Colonic mucosa (tissue), 4 donors: ENCODE measurements around the gene PIK3C3. TPM values are rescaled to one million over a fixed set of nuclear protein-coding genes. Genes with fewer than 3 reads are reported as not detected.

Experiments used
- DNase-seq: peaks from one replicate; pipeline ENCODE4 v3.0.0-alpha.2; 2020
- H3K27ac ChIP-seq: fragments of 200-600 bp; one replicate; pipeline ENCODE4 v1.8.0; 2021
- H3K27me3 ChIP-seq: fragments of 200-600 bp; one replicate; pipeline ENCODE4 v1.8.0; 2021
- H3K36me3 ChIP-seq: fragments of 200-600 bp; one replicate; pipeline ENCODE4 v1.8.0; 2021
- H3K4me1 ChIP-seq: fragments of 200-600 bp; one replicate; pipeline ENCODE4 v1.8.0; 2021; ENCODE audit warnings: mild to moderate bottlenecking
- H3K4me3 ChIP-seq: fragments of 200-600 bp; one replicate; pipeline ENCODE4 v1.8.0; 2021
- H3K9ac ChIP-seq, 2 donors: one replicate each; pipeline ENCODE4 v1.7.0; 2013; ENCODE audit warnings: control low read depth in 2 of 2, low read depth in 2 of 2, low read length in 2 of 2
- H3K9me3 ChIP-seq: fragments of 200-600 bp; one replicate; pipeline ENCODE4 v1.8.0; 2021
- intact Hi-C: fragments of 100-400 bp; cut with DNase I; formaldehyde crosslinking; loops from one replicate; pipeline ENCODE4 v1.14.1; 2022
- total RNA-seq, 2 donors: library from RNA; stranded (reverse); fragmentation: NEBNext Ultra II Directional in 1 of 2; extraction: Animal tissue kit (Norgen Biotek cat#: 25700) in 1 of 2; gene quantifications; one replicate each; pipeline ENCODE4 v1.2.1, GENCODE V29; 2021
- TF ChIP-seq, protein P1 (sequence below): fragments of 200-600 bp; IDR thresholded peaks from one replicate; pipeline ENCODE4 v1.8.0; 2022; ENCODE audit warnings: antibody characterized with exemption, mild to moderate bottlenecking
- donor health status: healthy.
- donor health status: DM: no; HTN: no; CAD: no.
- donor health status: DM: no; HTN: no; CAD: no.

Gene PIK3C3
- total RNA-seq, result 10 to 100 TPM; 32.0 to 40.3 TPM

DNA sequence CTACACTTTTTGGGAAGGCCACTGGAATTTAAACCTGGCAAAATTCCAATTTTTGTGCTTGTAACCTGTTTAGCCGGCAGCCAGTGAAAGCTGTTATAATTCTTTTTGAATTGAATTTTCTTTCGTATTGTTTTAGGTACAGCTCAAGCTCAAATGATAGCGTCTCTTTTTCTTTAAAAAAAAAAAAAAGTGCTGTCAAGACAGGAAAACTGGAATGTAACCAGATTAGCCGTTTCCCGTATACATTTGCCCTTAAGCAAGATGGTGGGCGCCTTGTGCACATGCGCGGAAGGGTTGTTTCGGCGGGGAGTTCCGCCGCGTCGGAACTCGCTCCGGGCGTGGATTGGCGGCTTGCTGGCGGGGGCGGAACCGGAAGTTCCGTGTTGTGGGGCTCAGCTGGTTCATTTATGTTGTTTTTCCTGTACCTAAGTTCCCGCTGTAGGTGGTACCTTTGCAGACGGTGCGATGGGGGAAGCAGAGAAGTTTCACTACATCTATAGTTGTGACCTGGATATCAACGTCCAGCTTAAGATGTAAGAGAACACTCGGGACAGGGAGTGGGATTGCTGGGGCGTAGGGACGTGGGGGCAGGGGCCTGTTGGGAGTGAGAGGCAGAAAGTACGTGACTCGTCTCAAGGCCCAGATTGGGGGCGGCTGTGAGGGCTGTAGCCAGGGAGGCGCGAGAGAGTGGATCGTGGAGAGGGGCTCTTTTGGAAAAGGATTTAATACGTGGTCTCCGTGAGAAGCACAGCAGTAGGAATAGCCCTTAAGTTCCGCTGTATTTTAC is at the start of gene PIK3C3:
Gene PIK3C3 (plus strand): TSS at position 408 of the 787 bp plus-strand sequence. CDS start 58 bp downstream, at position 466.
- Histone ChIP-seq H3K9me3 (no peaks in the 10 kb centered on the region), H3K27me3 (no peaks in the 10 kb centered on the region), H3K9ac (peak within 1 kb of the TSS; percentile 65 to 90), H3K4me1 (no peaks in the 10 kb centered on the region), H3K36me3 (no peaks in the 10 kb centered on the region), H3K27ac (peak within 1 kb of the TSS; percentile 54), H3K4me3 (peak within 1 kb of the TSS; percentile 70)
- TF ChIP-seq, protein P1, sequence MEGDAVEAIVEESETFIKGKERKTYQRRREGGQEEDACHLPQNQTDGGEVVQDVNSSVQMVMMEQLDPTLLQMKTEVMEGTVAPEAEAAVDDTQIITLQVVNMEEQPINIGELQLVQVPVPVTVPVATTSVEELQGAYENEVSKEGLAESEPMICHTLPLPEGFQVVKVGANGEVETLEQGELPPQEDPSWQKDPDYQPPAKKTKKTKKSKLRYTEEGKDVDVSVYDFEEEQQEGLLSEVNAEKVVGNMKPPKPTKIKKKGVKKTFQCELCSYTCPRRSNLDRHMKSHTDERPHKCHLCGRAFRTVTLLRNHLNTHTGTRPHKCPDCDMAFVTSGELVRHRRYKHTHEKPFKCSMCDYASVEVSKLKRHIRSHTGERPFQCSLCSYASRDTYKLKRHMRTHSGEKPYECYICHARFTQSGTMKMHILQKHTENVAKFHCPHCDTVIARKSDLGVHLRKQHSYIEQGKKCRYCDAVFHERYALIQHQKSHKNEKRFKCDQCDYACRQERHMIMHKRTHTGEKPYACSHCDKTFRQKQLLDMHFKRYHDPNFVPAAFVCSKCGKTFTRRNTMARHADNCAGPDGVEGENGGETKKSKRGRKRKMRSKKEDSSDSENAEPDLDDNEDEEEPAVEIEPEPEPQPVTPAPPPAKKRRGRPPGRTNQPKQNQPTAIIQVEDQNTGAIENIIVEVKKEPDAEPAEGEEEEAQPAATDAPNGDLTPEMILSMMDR, result no peak
- intact Hi-C loops, result no loop called here
- peak; percentile 98 for DNase-seq

DNA sequence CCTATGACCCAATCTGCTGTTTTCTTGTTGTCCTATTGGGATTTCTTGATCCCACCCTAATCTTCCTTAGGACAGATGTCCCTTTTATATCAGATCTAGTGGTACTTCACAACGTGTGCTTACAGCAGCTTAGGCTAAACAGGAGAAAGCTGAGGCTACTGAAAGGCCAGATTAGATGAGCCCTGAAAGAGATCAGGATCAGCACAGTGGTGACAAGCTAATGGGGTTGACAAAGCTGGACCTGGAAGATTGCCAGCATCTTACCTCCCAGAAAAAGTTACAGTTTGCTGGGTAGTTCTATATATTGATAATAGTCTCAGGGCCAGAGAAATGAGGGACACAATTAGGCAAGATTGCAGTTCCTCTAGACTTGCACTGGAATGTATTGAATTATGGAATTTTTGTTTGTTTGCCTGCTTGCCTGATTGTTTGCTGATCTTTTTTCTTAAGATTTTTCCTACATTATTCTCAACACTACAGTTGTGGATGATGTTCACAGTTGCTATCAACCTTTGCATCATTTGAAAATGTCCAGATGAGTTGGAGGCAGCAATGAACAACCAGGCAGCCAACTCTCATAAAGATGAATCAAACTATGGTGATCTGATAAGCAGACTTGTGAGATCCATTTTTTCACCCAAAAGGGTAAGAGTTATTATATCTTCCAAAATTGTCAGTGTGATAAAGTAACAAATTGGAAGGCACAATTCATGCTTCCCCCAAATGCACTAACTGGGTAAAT is 49.1 kb upstream of the PIK3C3 start:
- Histone ChIP-seq H3K27me3 (no peaks in the 10 kb centered on the region), H3K9me3 (no peaks in the 10 kb centered on the region), H3K4me1 (no peaks in the 10 kb centered on the region), H3K9ac (no peak overlapping the region), H3K4me3 (no peak overlapping the region), H3K27ac (no peak overlapping the region), H3K36me3 (no peaks in the 10 kb centered on the region)
- TF ChIP-seq, protein P1, result no peak
- intact Hi-C loops, result no loop called here
- no peak for DNase-seq

DNA sequence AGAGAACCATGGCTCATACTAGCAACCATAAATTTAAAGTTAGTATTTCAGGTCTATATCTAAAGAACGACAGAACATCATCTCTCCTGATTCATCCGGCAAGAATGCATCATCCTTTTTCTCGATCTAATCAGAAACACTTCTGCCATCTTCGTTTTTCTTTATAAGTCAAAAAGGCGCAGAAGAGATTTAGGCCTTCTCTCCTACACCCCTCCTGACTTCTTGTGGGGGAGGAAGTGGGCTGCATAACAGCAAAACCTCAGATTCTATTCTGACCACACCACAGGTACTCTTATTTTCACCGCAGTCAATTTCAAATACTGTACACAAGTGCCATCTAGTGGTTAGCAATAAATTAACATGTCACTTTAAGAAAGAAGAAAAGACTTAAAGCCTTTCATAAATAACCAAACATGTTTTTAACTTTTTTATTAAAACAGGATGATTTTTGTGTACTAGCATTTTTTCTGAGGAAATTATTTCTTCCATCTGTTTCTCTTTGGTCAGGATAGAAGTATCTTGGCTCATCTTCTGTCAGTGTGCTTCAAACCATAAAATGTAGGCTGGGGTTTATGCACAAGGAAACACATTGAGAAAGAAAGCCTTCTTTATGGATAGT is 48.4 kb upstream of the PIK3C3 start:
- Histone ChIP-seq H3K27ac (no peak overlapping the region), H3K9ac (no peak overlapping the region), H3K36me3 (no peaks in the 10 kb centered on the region), H3K4me3 (no peak overlapping the region), H3K4me1 (no peaks in the 10 kb centered on the region), H3K27me3 (no peaks in the 10 kb centered on the region), H3K9me3 (no peaks in the 10 kb centered on the region)
- TF ChIP-seq, protein P1, result peak; percentile 47
- intact Hi-C loops, result no loop called here
- DNase-seq, result no peak

DNA sequence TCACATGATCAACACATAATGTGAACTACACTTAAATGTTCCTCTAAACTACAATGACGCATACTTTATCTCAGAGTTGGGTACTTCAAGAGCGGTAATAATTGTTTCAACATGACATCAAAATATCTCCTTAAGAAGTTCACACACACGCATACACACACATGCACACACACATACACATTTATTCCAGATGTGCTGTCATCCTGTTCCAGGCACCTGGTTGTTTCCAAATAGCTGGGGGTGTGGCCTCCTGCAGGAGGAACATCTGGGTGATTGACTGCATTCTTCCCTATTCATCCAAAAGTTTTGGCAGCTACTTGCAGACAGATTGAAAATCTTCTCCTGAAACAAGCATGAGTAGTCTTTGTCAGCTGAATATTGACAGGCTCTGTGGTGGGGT is 37.9 kb upstream of the PIK3C3 start:
- no peaks in the 10 kb centered on the region for H3K36me3 ChIP-seq
- no peaks in the 10 kb centered on the region for H3K27me3 ChIP-seq
- H3K9me3 ChIP-seq, result no peaks in the 10 kb centered on the region
- H3K27ac ChIP-seq, result no peak overlapping the region
- no peaks in the 10 kb centered on the region for H3K4me1 ChIP-seq
- TF ChIP-seq, protein P1, result no peak
- no peak overlapping the region for H3K9ac ChIP-seq
- intact Hi-C loops, result no loop called here
- no peak overlapping the region for H3K4me3 ChIP-seq
- DNase-seq, result no peak

DNA sequence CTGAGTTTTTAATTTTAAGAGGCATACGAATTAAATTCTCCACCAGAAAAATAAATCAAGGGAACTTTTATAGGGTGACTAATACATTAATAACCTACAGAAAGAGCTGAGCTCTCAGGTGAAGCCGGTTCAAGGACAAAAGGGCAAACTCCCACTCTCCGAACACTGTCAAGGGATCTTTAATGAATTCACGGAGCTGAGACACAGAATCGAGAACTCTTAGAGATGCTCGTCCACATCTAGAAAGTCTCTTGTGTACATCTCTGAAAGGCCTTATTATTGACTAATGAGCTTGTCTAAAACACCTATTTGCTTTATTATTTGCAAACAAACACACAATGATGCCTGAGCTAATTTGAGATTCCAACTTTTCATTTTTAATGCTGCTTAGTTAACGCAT is 33.3 kb upstream of the PIK3C3 start:
- DNase-seq, result no peak
- Histone ChIP-seq H3K4me1 (no peaks in the 10 kb centered on the region), H3K27ac (no peak overlapping the region), H3K9ac (no peak overlapping the region), H3K36me3 (no peaks in the 10 kb centered on the region), H3K4me3 (no peak overlapping the region), H3K27me3 (no peaks in the 10 kb centered on the region), H3K9me3 (no peaks in the 10 kb centered on the region)
- intact Hi-C loops, result no loop called here
- TF ChIP-seq, protein P1, result no peak
